SK-N-SH treated with all-trans-retinoic acid at 6 μM for 48 hours (cell line): ENCODE data around the gene ADAMTS17.
"Not testable (repeated sequence)": the region's sequence is repeated elsewhere in the genome, so short reads cannot be mapped to it uniquely, and the experiment has no call there.

Experiments used
- ATAC-seq: fragments of 200-7000 bp; cut with Tn5 transposase; 3 replicates; pipeline ENCODE4 v1.9.1; 2020; ENCODE audit warnings: mild to moderate bottlenecking, moderate library complexity
- ARNTL ChIP-seq: fragments of 450-650 bp; formaldehyde crosslinking; IDR thresholded peaks from 2 replicates; pipeline ENCODE4 v1.5.0; 2020; ENCODE audit warnings: low read depth, mild to moderate bottlenecking, moderate library complexity, borderline replicate concordance
- BACH2 ChIP-seq: fragments of 250-450 bp; sonication (Bioruptor Pico); IDR thresholded peaks from 2 replicates; pipeline ENCODE4 v1.9.0; 2021; ENCODE audit warnings: mild to moderate bottlenecking, borderline replicate concordance
- CREB5 ChIP-seq: fragments of 250-450 bp; sonication (Bioruptor Pico); IDR thresholded peaks from 2 replicates; pipeline ENCODE4 v1.5.1; 2020; ENCODE audit warnings: low read depth, mild to moderate bottlenecking, moderate library complexity
- CSDC2 ChIP-seq: fragments of 250-450 bp; sonication (Bioruptor Pico); IDR thresholded peaks from 2 replicates; pipeline ENCODE4 v1.5.0; 2020; ENCODE audit warnings: mild to moderate bottlenecking, moderate library complexity
- ESRRG ChIP-seq: fragments of 250-450 bp; sonication (Bioruptor Pico); IDR thresholded peaks from 2 replicates; pipeline ENCODE4 v1.6.1; 2021; ENCODE audit warnings: mild to moderate bottlenecking
- GLIS3 ChIP-seq: fragments of 250-450 bp; sonication (Bioruptor Pico); IDR thresholded peaks from 2 replicates; pipeline ENCODE4 v1.5.0; 2020; ENCODE audit warnings: mild to moderate bottlenecking, moderate library complexity
- ISL1 ChIP-seq: fragments of 250-450 bp; sonication (Bioruptor Pico); IDR thresholded peaks from 2 replicates; pipeline ENCODE4 v2.1.2; 2022; ENCODE audit warnings: mild to moderate bottlenecking, moderate library complexity
- OSR1 ChIP-seq: fragments of 250-450 bp; sonication (Bioruptor Pico); IDR thresholded peaks from 2 replicates; pipeline ENCODE4 v1.8.0; 2022; ENCODE audit warnings: moderate library complexity, mild to moderate bottlenecking, inconsistent platforms
- PATZ1 ChIP-seq: fragments of 250-450 bp; sonication (Bioruptor Pico); IDR thresholded peaks from 2 replicates; pipeline ENCODE4 v1.8.0; 2020; ENCODE audit warnings: mild to moderate bottlenecking, moderate library complexity, borderline replicate concordance
- POU6F1 ChIP-seq: fragments of 250-450 bp; sonication (Bioruptor Pico); IDR thresholded peaks from 2 replicates; pipeline ENCODE4 v1.8.0; 2021; ENCODE audit warnings: low read depth, mild to moderate bottlenecking, moderate library complexity, borderline replicate concordance
- PPARA ChIP-seq: fragments of 250-450 bp; sonication (Bioruptor Pico); IDR thresholded peaks from 2 replicates; pipeline ENCODE4 v1.5.0; 2020; ENCODE audit warnings: mild to moderate bottlenecking, borderline replicate concordance
- RARB ChIP-seq: fragments of 250-450 bp; sonication (Bioruptor Pico); IDR thresholded peaks from 2 replicates; pipeline ENCODE4 v1.8.0; 2021; ENCODE audit warnings: mild to moderate bottlenecking, moderate library complexity
- SNAI2 ChIP-seq: fragments of 250-450 bp; sonication (Bioruptor Pico); IDR thresholded peaks from 2 replicates; pipeline ENCODE4 v1.5.0; 2020; ENCODE audit warnings: mild to moderate bottlenecking, moderate library complexity
- TCF4 ChIP-seq: fragments of 250-450 bp; sonication (Bioruptor Pico); IDR thresholded peaks from 2 replicates; pipeline ENCODE4 v1.8.0; 2021; ENCODE audit warnings: mild to moderate bottlenecking, moderate library complexity, borderline replicate concordance
- TOX ChIP-seq: fragments of 250-450 bp; sonication (Bioruptor Pico); IDR thresholded peaks from 2 replicates; pipeline ENCODE4 v1.8.0; 2021; ENCODE audit warnings: mild to moderate bottlenecking, moderate library complexity, borderline replicate concordance
- ZC3H10 ChIP-seq: fragments of 250-450 bp; sonication (Bioruptor Pico); IDR thresholded peaks from 2 replicates; pipeline ENCODE4 v1.5.1; 2021; ENCODE audit warnings: mild to moderate bottlenecking, moderate library complexity
- ZFP3 ChIP-seq: fragments of 250-450 bp; sonication (Bioruptor Pico); IDR thresholded peaks from 2 replicates; pipeline ENCODE4 v1.5.0; 2020; ENCODE audit warnings: mild to moderate bottlenecking, moderate library complexity
- ZFP30 ChIP-seq: fragments of 450-650 bp; formaldehyde crosslinking; IDR thresholded peaks from 2 replicates; pipeline ENCODE4 v1.5.0; 2022; ENCODE audit warnings: mild to moderate bottlenecking, moderate library complexity
- ZNF565 ChIP-seq: fragments of 450-650 bp; formaldehyde crosslinking; conservative IDR thresholded peaks from 2 replicates; pipeline ENCODE4 v1.5.0; 2020; ENCODE audit warnings: low read depth, mild to moderate bottlenecking, moderate library complexity
- ZNF70 ChIP-seq: fragments of 450-650 bp; formaldehyde crosslinking; IDR thresholded peaks from 2 replicates; pipeline ENCODE4 v1.5.0; 2020; ENCODE audit warnings: mild to moderate bottlenecking, moderate library complexity
- ZNF8 ChIP-seq: fragments of 450-650 bp; formaldehyde crosslinking; IDR thresholded peaks from 2 replicates; pipeline ENCODE4 v1.5.0; 2020; ENCODE audit warnings: mild to moderate bottlenecking, moderate library complexity

ADAMTS17 gene

GRCh38 chr15:100092034-100092433 lies 249.7 kb downstream of the ADAMTS17 start:
- no peak for ATAC-seq

GRCh38 chr15:100090411-100090810 lies 251.4 kb downstream of the ADAMTS17 start:
- ATAC-seq = no peak
- TF ChIP-seq ZNF70 (CRISPR knock-in tag) = no peak
- no peak for TF ChIP-seq ISL1 (CRISPR knock-in tag)
- no peak for TF ChIP-seq ZNF565 (CRISPR knock-in tag)
- no peak for TF ChIP-seq TCF4 (CRISPR knock-in tag)
- no peak for TF ChIP-seq POU6F1 (CRISPR knock-in tag)
- no peak for TF ChIP-seq RARB (CRISPR knock-in tag)
- TF ChIP-seq GLIS3 (CRISPR knock-in tag) = no peak
- TF ChIP-seq ESRRG (CRISPR knock-in tag) = no peak
- no peak for TF ChIP-seq PATZ1 (CRISPR knock-in tag)
- no peak for TF ChIP-seq CSDC2 (CRISPR knock-in tag)

More at GRCh38 chr15:100092034-100092433, 249.7 kb downstream of the ADAMTS17 start:
- no peak for TF ChIP-seq SNAI2
- no peak for TF ChIP-seq ZC3H10 (CRISPR knock-in tag)

- not testable (repeated sequence) for ATAC-seq
Measured at GRCh38 chr15:100084042-100084821, 257.5 kb downstream of the ADAMTS17 start.

GRCh38 chr15:100083572-100083971 lies 258.2 kb downstream of the ADAMTS17 start:
- no peak for ATAC-seq
- TF ChIP-seq POU6F1 (CRISPR knock-in tag) (no peak), BACH2 (CRISPR knock-in tag) (no peak), RARB (CRISPR knock-in tag) (no peak), ZFP30 (CRISPR knock-in tag) (no peak), PPARA (no peak), ZFP3 (no peak), ARNTL (no peak), TOX (CRISPR knock-in tag) (no peak), CSDC2 (CRISPR knock-in tag) (no peak), ZNF8 (CRISPR knock-in tag) (no peak), GLIS3 (CRISPR knock-in tag) (no peak), ISL1 (CRISPR knock-in tag) (no peak), SNAI2 (no peak), CREB5 (CRISPR knock-in tag) (no peak), ZNF70 (CRISPR knock-in tag) (no peak), PATZ1 (CRISPR knock-in tag) (no peak), ESRRG (CRISPR knock-in tag) (no peak), TCF4 (CRISPR knock-in tag) (no peak), OSR1 (CRISPR knock-in tag) (no peak), ZC3H10 (CRISPR knock-in tag) (no peak)
- TF ChIP-seq, all 23 proteins: peak for 0
